ENCODE measurements around the gene PTPRQ. TPM values are rescaled to one million over a fixed set of nuclear protein-coding genes. Genes with fewer than 3 reads are reported as not detected.

PTPRQ gene
- total RNA-seq, 2 donors from 2014 or later = not detected

DNA sequence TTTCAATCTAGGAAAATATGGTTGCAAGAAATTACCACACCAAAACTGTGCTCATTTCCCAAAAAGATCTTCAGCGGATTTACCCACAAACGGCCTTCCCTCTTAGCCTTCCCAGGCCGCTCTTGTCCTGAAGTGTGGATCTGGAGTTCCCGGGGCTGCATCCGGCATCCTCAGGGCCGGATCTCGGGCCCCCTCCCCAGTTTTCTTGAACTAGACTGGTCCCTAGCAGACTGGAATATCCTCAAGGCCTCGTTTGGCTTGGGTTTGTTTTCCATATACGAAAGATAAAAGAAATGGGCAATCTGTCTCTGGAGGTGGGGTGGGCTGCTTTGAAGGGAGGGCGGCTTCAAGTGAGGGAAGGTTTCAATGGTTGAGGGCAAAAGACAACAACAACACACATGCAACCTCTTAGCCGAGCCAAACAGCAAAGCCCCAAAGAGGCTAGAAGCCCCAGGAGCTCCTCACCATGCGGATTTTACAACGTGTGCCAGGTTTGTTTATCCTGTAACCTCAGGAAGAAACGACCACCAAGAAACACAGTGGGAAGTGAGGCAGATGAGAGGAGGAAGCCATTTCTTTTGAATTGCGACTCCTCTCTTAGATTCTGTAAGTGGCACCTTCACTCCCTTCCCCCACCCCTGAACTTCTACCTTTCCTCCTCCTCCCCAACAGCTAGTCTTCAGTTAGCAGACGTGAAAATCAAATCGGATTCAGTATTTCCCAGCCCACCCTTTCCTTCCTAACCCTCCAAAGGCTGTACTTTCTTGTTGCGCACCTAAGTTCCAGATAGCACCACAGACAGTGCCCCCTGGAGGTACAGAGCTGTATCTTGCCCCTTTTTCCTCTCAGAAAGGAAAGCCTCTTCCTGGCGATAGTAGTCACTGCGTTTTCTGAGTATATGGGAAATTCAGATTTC is 266.0 kb downstream of the PTPRQ start:
- DNase-seq = no peak
- ATAC-seq = no peak
- intact Hi-C loops (cut with DNase I, micrococcal nuclease) = no loop called here

GRCh38 chr12:80710727-80711449 is 266.9 kb downstream of the PTPRQ start:
- ATAC-seq (no peak), DNase-seq (no peak)
- intact Hi-C loops (cut with DNase I, micrococcal nuclease) = no loop called here

DNA sequence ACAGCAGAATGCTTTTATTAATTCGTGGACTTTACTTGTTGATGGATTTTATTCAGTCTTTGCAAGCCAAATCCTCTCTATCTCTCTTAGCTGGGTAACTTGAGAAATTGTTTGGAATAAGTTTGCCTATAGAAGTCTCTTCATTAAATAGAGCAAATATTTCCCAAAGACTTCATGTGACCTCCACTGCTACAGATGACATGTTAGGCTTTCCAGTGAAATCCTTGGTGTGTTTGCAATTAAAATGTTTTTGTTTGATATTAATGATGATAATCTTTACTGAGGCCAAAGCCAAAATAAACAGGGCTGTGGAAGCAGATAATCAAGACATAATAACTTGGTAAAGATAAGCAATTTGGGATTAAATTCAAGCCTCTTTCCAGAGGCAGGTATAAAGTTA is 267.8 kb downstream of the PTPRQ start:
- intact Hi-C loops (cut with DNase I, micrococcal nuclease) = no loop called here
- ATAC-seq (no peak), DNase-seq (no peak)

GRCh38 chr12:80712866-80713265 is 268.8 kb downstream of the PTPRQ start:
- DNase-seq = no peak
- intact Hi-C loops (cut with DNase I, micrococcal nuclease) = no loop called here
- no peak for ATAC-seq

GRCh38 chr12:80713419-80713818 is 269.4 kb downstream of the PTPRQ start:
- intact Hi-C loops (cut with DNase I, micrococcal nuclease) = no loop called here
- no peak for DNase-seq
- no peak for ATAC-seq

GRCh38 chr12:80714055-80714454 is 270.0 kb downstream of the PTPRQ start:
- intact Hi-C loops (cut with DNase I, micrococcal nuclease) = no loop called here
- no peak for DNase-seq
- ATAC-seq = no peak

GRCh38 chr12:80714846-80715245 is 270.8 kb downstream of the PTPRQ start:
- ATAC-seq (no peak), DNase-seq (no peak)
- intact Hi-C loops (cut with DNase I, micrococcal nuclease) = no loop called here

- intact Hi-C loops (cut with DNase I, micrococcal nuclease) = no loop called here
- DNase-seq (no peak), ATAC-seq (no peak)
These were observed 271.7 kb downstream of the PTPRQ start for GRCh38 chr12:80715713-80716249.

DNA sequence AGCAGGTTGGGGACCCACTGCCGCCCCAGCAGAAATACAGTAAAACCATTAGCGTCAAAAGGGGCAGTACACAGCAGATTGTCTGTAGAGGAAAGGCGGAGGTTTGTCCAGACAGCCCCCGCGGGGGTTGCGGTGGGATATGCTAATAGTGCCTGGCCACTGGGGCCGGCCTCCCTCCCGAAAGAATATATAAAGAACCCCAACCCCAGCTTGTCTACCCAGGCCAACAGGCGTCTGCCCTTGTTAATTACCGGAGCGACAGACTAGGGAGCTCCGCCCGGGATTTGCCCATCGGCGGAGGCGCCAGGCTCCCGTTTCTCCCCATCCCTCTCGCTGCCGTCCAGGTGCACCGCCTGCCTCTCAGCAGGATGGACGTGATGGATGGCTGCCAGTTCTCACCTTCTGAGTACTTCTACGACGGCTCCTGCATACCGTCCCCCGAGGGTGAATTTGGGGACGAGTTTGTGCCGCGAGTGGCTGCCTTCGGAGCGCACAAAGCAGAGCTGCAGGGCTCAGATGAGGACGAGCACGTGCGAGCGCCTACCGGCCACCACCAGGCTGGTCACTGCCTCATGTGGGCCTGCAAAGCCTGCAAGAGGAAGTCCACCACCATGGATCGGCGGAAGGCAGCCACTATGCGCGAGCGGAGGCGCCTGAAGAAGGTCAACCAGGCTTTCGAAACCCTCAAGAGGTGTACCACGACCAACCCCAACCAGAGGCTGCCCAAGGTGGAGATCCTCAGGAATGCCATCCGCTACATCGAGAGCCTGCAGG is 272.8 kb downstream of the PTPRQ start, which contains the start of gene MYF5:
Gene MYF5 (plus strand): TSS at position 217 of the 774 bp plus-strand sequence. CDS start 152 bp downstream, at position 369.
- intact Hi-C loops (cut with DNase I, micrococcal nuclease) = no loop called here
- no peak for ATAC-seq
- DNase-seq = no peak

DNA sequence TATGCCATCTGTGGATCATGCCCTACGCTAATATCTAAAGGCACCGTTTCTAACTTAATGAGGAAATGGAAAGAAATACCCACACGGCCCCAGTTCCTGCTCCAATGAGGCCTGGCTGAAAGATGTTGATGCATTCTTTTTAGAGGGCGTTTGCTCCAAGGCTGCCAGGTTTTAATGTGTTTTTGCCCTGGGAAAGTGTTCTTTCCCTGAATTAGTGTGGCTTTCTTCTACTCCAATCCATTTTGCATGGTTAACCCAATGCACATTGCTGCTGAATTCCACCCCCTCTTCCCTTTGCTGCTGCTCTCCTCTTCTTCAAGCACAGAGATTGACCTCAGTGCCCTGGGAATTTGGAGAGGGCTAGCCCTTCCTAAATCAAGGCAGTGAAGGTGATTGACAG is 273.8 kb downstream of the PTPRQ start:
- no peak for ATAC-seq
- DNase-seq = no peak
- intact Hi-C loops (cut with DNase I, micrococcal nuclease) = no loop called here

DNA sequence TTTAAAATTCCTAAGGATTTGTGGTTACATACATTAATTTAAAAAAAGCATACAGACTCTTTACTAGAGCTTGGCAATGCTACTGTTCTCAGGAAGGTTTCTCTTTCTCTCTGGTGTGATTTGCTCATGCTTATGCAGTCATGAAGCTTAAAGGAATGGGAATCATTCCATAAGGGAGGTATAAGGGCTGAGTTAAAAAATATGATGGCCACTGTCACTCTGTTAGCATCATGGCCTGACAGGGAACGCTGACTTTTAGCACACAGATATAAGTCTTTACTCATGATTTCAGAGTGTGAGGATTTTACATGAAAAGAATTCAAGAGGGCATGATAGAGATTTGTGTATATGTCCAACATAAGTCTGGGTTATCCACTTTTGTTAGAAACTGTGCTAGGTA is 276.5 kb downstream of the PTPRQ start:
- intact Hi-C loops (cut with DNase I, micrococcal nuclease) = no loop called here
- no peak for DNase-seq
- no peak for ATAC-seq

DNA sequence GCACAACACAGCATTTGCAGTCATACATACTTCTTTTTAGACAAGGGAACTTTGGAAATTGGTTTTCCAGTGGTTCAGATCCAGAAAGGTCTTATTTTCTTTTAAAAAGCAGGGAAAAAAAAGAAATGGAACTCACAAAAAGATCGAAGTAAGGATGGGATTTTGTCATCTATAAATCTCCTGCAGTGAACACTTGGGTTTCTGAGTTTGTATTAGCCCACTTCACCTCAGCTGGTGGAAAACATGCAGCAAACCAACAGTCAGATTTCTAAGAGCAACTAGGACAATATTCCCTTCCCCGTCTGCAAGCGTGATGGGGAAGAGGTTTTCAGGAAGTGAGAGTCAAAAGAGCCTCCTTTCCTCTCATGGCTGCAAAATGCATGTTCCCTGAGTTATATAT is 277.3 kb downstream of the PTPRQ start:
- DNase-seq = no peak
- no peak for ATAC-seq
- intact Hi-C loops (cut with DNase I, micrococcal nuclease) = no loop called here
